Measurements from ENCODE around the gene MYO7A.

The MYO7A gene

DNA sequence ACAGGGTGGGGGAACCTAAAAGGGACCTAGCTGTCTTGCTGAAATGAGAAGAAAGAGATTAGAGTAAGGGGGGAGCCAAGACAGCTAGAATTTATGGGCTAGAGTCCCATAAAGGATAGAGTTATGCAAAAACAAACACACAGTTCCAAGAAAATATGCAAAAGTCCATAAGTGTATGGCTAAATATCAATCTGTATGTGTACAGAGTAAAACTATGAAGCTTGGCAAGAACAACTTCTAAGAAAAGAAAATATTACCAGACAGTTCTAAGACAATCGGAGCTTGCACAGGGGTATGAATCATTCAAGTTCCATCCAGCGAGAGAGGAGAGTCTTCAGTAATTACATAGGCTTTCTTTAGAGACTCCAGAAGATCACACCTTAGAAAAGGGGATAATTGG is 131.6 kb downstream of the MYO7A start:
- H2BK12ac ChIP-seq (ENCODE audit: low read length in 2 of 2): no peak overlapping the region
- H2AFZ ChIP-seq (ENCODE audit: low read depth, low read length): no peak overlapping the region
- no peak overlapping the region for H3K9ac ChIP-seq (ENCODE audit: low read length)
- H3K27ac ChIP-seq (ENCODE audit: low read length, poor library complexity, severe bottlenecking): no peak overlapping the region
- no peaks in the 10 kb centered on the region for H3K79me1 ChIP-seq (replicated peaks; ENCODE audit: low read length, poor library complexity, severe bottlenecking)
- H3K18ac ChIP-seq (ENCODE audit: low read depth in 1 of 2, low read length in 2 of 2): no peak overlapping the region
- no peak overlapping the region for H2BK5ac ChIP-seq (ENCODE audit: low read depth, low read length, poor library complexity, severe bottlenecking)
- no peaks in the 10 kb centered on the region for H3K27me3 ChIP-seq (ENCODE audit: control insufficient read depth in 1 of 2, insufficient read depth in 1 of 2, low read length in 2 of 2)
- H2AK5ac ChIP-seq (ENCODE audit: low read length, severe bottlenecking): no peak overlapping the region
- H3K4me2 ChIP-seq (ENCODE audit: low read length, poor library complexity, severe bottlenecking): no peak overlapping the region
- DNase-seq: no peak
- no peak overlapping the region for H3K23ac ChIP-seq (ENCODE audit: low read length in 2 of 2)
- no peak overlapping the region for H2BK120ac ChIP-seq (ENCODE audit: low read depth, low read length)
- H3K4me1 ChIP-seq (ENCODE audit: control insufficient read depth, insufficient read depth, low read depth, low read length): no peaks in the 10 kb centered on the region
- H3K14ac ChIP-seq (ENCODE audit: low read length in 2 of 2): no peak overlapping the region
- no peak overlapping the region for H3K4me3 ChIP-seq (ENCODE audit: insufficient read depth in 1 of 2, low read depth in 1 of 2, low read length in 2 of 2)
- WGBS: 69% methylated on average over 2 of the region's 2 CpGs
- peaks cover 31% of the 10 kb centered on the region for H3K9me3 ChIP-seq (ENCODE audit: control insufficient read depth, low read length)
- no peak overlapping the region for H4K8ac ChIP-seq (ENCODE audit: low read length)
- no peak overlapping the region for H3K4ac ChIP-seq (ENCODE audit: low read depth in 1 of 2, low read length in 2 of 2)
- H4K91ac ChIP-seq (ENCODE audit: low read length): no peak overlapping the region
- no peaks in the 10 kb centered on the region for H3K36me3 ChIP-seq (ENCODE audit: control insufficient read depth in 1 of 2, insufficient read depth in 2 of 2, low read depth in 1 of 2, low read length in 2 of 2)
- no peak overlapping the region for H2BK15ac ChIP-seq (ENCODE audit: low read depth, poor library complexity, severe bottlenecking)

- H2BK15ac ChIP-seq (ENCODE audit: low read depth, poor library complexity, severe bottlenecking): no peak overlapping the region
- no peak overlapping the region for H2BK120ac ChIP-seq (ENCODE audit: low read depth, low read length)
- H3K18ac ChIP-seq (ENCODE audit: low read depth in 1 of 2, low read length in 2 of 2): no peak overlapping the region
- no peak overlapping the region for H2AK5ac ChIP-seq (ENCODE audit: low read length, severe bottlenecking)
- DNase-seq: no peak
- no peak overlapping the region for H3K4me3 ChIP-seq (ENCODE audit: insufficient read depth in 1 of 2, low read depth in 1 of 2, low read length in 2 of 2)
- no peaks in the 10 kb centered on the region for H3K36me3 ChIP-seq (ENCODE audit: control insufficient read depth in 1 of 2, insufficient read depth in 2 of 2, low read depth in 1 of 2, low read length in 2 of 2)
- no peak overlapping the region for H2AFZ ChIP-seq (ENCODE audit: low read depth, low read length)
- H3K4me1 ChIP-seq (ENCODE audit: control insufficient read depth, insufficient read depth, low read depth, low read length): no peaks in the 10 kb centered on the region
- no peak overlapping the region for H4K91ac ChIP-seq (ENCODE audit: low read length)
- H3K27me3 ChIP-seq (ENCODE audit: control insufficient read depth in 1 of 2, insufficient read depth in 1 of 2, low read length in 2 of 2): no peaks in the 10 kb centered on the region
- H3K9me3 ChIP-seq (ENCODE audit: control insufficient read depth, low read length): peaks cover 44% of the 10 kb centered on the region
- H3K9ac ChIP-seq (ENCODE audit: low read length): no peak overlapping the region
- H2BK12ac ChIP-seq (ENCODE audit: low read length in 2 of 2): no peak overlapping the region
- H2BK5ac ChIP-seq (ENCODE audit: low read depth, low read length, poor library complexity, severe bottlenecking): no peak overlapping the region
- H3K79me1 ChIP-seq (replicated peaks; ENCODE audit: low read length, poor library complexity, severe bottlenecking): no peaks in the 10 kb centered on the region
- no peak overlapping the region for H3K4ac ChIP-seq (ENCODE audit: low read depth in 1 of 2, low read length in 2 of 2)
- H4K8ac ChIP-seq (ENCODE audit: low read length): no peak overlapping the region
- H3K23ac ChIP-seq (ENCODE audit: low read length in 2 of 2): no peak overlapping the region
- H3K14ac ChIP-seq (ENCODE audit: low read length in 2 of 2): no peak overlapping the region
- no peak overlapping the region for H3K4me2 ChIP-seq (ENCODE audit: low read length, poor library complexity, severe bottlenecking)
- H3K27ac ChIP-seq (ENCODE audit: low read length, poor library complexity, severe bottlenecking): no peak overlapping the region
Observed at GRCh38 chr11:77262803-77263202, 134.8 kb downstream of the MYO7A start.

Measured in mesenchymal stem cell (in vitro differentiated cells and primary cell).